Astrocyte (in vitro differentiated cells and primary cell): Measurements from ENCODE around the gene STRA6.

Experiments
- CTCF ChIP-seq: IDR thresholded peaks from 2 replicates; pipeline ENCODE4 v1.5.1; 2011; ENCODE audit warnings: low read depth, mild to moderate bottlenecking, inconsistent platforms, low read length, moderate library complexity; ENCODE audit not compliant: insufficient read depth
- EZH2 ChIP-seq: IDR thresholded peaks from 2 replicates; pipeline ENCODE4 v1.6.1; 2012; ENCODE audit warnings: mild to moderate bottlenecking, low read length, inconsistent platforms; ENCODE audit not compliant: insufficient read depth

GRCh38 chr15:74167891-74168331 is 34.7 kb downstream of the STRA6 start:
- no peak for TF ChIP-seq CTCF
- TF ChIP-seq EZH2 = no peak
